Measurements from ENCODE around the gene MTRR.

Gene MTRR

DNA sequence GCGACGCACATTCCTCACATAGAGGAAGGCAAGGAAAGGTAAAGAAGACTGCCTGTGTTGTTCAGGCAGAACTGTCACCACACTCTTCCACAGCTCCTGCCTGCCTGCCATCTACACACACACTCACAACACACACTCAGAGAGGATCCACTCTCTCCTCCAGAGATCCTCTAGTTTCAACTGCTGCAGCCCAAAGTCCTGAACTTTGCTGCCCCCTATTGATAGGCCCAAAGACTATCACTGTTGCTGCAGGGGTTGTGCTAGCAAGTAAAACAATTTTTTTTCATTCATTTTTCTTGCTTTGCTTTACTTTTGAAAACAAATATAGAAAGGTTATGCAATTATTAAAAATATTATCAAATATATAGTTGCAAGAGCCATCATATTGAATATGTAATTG is 12.1 kb upstream of the MTRR start:
- no peak for DNase-seq (ENCODE audit: low read depth in 4 of 4, low spot score in 1 of 4)

DNA sequence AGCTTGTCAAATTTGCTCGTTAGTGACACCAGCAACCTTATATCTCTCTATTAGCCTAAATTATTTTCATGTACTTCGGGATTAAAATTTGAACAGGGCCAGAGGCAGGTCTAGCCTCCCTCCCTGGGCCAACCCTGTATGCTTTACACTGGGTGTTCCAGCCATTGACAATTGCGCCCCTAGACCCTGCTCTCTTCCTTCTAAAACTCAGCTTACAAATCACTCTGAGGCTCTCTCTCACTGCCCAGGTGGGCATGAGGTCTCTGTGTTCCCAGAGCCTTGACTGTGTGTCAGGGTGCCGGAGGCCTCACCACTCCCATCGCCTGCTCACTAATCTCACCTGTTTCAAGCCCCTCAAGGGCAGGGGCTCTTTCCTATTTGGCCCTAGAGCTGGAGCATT is 11.6 kb upstream of the MTRR start:
- no peak for DNase-seq (ENCODE audit: low read depth in 4 of 4, low spot score in 1 of 4)

GRCh38 chr5:7857926-7858632 is 10.9 kb upstream of the MTRR start:
- DNase-seq (ENCODE audit: low read depth in 4 of 4, low spot score in 1 of 4): no peak

GRCh38 chr5:7866196-7866595 is 2.8 kb upstream of the MTRR start:
- DNase-seq (ENCODE audit: low read depth in 4 of 4, low spot score in 1 of 4): no peak

- no peak for DNase-seq (ENCODE audit: low read depth in 4 of 4, low spot score in 1 of 4)
Observed at GRCh38 chr5:7867260-7867659, 1.7 kb upstream of the MTRR start.

DNA sequence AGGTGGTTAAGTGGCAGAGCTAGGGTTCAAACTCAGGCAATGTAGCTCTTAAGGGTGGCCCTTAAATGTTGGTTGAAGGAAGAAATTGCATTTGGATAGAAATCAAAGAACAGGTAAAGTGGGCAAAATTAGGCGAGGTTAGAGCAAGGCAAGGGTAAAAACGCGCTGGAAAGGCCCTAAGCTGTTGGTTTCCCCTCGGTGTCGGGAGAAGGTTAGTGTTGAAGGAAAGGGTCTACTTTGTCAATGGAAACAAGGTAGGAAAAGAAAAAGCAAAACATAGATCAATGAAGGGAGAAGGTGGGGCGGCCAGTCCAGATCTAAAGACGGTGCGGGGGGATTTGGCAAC is 548 bp upstream of the MTRR start:
- no peak for DNase-seq (ENCODE audit: low read depth in 4 of 4, low spot score in 1 of 4)

DNA sequence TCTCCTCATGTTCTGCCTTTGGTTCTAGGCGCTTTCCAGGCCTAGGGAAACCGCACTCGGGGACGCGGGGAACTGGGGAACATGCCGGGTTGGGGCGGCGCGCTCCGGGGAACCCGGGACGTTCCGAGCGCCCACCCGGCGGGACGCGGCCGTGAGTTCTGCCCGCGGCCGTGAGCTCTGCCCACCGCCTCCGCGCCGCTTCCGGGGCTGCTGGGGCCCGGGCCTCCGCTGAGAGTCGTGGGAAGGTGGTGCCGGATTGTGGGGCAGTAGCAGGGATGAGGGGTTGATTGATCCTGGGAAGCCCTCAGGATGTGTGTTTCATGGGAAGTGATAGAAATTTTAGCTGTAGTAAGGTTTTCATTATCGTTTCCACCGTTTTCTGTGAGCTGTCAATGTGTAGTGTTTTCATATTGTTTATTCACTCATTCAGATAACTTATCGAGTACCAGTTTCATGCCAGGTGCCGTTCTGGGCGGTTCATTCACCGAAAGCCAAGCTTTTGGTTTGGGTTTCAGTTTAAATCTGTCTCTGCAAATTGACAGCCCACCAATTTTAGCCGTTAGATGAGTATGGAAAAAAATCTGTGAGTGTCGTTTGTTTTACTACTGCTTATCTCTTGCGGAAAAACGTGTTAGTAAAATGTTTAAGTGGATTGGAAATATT is 657 bp downstream of the MTRR start:
- DNase-seq (ENCODE audit: low read depth in 4 of 4, low spot score in 1 of 4): no peak

GRCh38 chr5:7871653-7872052 is 2.7 kb downstream of the MTRR start:
- DNase-seq (ENCODE audit: low read depth in 4 of 4, low spot score in 1 of 4): no peak

DNA sequence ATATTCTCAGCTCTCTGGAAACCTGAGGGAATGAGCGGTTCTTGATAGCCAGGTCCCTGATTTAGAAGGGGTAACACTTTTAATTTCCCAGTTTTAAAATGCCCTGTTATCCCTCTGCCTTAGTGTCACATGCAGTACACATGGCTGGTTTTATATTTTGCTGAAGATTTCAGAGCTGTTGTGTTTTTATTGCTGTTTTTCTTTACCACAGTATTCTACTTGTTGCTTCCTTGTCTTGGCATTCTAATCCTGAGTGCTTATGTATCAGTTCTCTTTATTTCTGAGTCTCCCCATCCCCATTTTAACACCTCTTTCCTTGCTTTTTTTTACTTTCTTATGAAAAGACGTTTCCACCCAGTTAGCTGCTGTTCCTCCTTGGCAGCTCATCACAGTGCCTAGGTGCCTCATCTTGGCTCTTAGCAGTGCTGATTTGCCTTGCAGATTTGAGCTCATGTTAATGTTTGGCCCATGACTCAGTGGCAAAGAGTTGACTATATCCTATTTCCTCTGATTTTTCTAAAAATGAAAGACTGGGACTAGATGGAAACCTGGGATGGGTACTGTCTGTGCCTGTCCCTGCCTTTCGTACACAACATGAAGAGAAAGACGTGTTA is 3.7 kb downstream of the MTRR start:
- no peak for DNase-seq (ENCODE audit: low read depth in 4 of 4, low spot score in 1 of 4)

DNA sequence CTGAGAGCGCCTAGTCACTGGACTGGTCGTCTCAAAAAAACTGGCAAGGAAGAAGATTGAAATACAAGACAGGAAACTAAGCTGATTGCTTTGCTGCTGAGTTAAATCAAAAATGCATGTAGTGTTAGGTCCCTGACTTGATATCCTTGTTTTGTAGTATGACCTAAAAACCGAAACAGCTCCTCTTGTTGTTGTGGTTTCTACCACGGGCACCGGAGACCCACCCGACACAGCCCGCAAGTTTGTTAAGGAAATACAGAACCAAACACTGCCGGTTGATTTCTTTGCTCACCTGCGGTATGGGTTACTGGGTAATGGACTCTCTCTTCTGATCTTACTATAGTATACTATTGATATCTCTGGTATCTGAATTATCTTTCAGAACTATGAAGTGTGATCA is 4.3 kb downstream of the MTRR start:
- DNase-seq (ENCODE audit: low read depth in 4 of 4, low spot score in 1 of 4): no peak

- DNase-seq (ENCODE audit: low read depth in 4 of 4, low spot score in 1 of 4): no peak
Observed at GRCh38 chr5:7874639-7875038, 5.7 kb downstream of the MTRR start.

GRCh38 chr5:7875151-7875550 is 6.2 kb downstream of the MTRR start:
- no peak for DNase-seq (ENCODE audit: low read depth in 4 of 4, low spot score in 1 of 4)

GRCh38 chr5:7876867-7877266 is 7.9 kb downstream of the MTRR start:
- no peak for DNase-seq (ENCODE audit: low read depth in 4 of 4, low spot score in 1 of 4)

DNA sequence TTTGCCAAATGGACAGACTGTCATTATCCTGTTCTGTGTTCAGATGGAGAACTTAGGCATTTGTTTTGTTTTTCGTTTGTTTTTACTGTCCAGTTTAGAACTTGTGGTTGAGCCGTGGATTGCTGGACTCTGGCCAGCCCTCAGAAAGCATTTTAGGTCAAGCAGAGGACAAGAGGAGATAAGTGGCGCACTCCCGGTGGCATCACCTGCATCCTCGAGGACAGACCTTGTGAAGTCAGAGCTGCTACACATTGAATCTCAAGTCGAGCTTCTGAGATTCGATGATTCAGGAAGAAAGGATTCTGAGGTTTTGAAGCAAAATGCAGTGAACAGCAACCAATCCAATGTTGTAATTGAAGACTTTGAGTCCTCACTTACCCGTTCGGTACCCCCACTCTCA is 8.9 kb downstream of the MTRR start:
- no peak for DNase-seq (ENCODE audit: low read depth in 4 of 4, low spot score in 1 of 4)

DNA sequence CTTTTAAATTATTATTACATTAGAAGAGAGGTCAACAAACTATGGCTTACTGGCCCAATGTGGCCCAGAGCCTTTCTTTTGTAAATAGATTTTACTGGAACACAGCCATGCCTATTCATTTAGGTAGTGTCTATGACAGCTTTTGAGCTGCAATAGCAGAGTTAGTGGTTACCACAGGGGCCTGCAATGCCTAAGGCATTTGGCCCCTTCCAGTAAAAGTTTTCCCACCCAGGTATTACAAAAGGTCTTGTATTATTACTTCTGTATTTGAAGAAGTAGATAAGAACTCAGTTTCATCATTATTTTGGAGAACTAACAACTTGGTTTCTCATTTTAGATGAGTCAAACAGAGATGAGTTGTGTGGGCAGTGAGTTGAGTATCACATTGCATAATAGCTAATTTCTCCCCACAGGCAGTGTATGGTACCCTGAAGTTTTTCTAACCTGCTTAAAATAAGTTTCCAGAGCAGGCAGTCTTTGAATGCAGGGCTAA is 9.5 kb downstream of the MTRR start:
- no peak for DNase-seq (ENCODE audit: low read depth in 4 of 4, low spot score in 1 of 4)

GRCh38 chr5:7881091-7881490 is 12.1 kb downstream of the MTRR start:
- DNase-seq (ENCODE audit: low read depth in 4 of 4, low spot score in 1 of 4): no peak

DNA sequence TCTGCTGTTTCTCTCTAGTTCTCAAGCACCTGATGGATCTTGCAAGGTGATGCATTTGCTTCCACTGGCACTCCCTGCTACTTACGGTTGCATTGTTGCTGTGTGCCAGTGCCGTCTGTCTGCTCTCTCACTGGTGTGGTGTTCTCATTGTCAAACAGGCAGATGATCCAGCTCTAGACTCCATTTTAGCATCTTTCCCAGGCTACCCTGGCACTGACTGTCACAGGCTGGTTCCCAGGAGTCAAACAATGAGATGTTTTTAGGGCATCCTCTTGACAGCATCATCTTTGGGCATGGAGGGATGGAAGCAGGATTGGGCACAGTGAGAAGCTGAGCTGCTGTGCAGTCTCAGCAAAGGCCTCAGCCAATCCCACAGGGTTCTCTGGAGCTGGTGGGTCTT is 12.9 kb downstream of the MTRR start:
- DNase-seq (ENCODE audit: low read depth in 4 of 4, low spot score in 1 of 4): no peak

- DNase-seq (ENCODE audit: low read depth in 4 of 4, low spot score in 1 of 4): no peak
Observed at GRCh38 chr5:7882926-7883325, 14.0 kb downstream of the MTRR start.

DNA sequence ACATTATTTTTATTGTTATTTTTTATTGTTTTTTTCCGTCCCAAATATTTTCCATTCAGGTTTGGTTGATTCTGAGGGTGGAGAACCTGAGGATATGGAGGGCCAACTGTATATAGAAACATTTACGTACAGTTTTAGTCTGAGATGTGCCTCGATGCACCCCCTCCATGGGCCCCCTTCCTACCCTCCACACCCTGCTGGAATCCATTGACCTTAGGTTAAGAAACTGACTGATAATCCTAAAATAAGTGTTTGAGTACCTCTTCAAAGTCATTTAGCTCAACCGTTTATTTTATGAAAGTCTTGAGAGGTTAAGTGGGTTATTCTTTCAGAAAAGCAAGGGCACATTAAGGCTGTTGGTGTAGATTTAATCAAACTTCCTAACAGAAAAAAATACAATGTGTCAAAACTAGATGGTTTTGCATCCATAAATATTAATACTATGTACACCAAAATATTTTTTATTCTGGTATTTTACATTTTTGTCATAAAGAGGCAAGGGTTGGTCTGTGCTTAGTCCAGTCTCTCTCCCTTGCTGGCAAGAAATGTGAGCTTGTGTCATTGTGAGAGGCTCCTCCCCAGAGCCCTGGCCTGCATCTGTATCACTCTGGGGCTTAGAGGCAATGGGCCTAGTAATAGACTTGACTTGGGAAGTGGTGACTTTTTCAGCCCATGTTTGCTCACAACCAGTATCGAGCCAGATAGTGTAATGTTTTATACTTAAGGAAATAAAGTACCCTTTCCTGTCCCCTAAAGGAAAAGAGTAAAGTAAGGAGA is 15.7 kb downstream of the MTRR start:
- DNase-seq (ENCODE audit: low read depth in 4 of 4, low spot score in 1 of 4): no peak

- DNase-seq (ENCODE audit: low read depth in 4 of 4, low spot score in 1 of 4): no peak
Observed at GRCh38 chr5:7886849-7887475, 18.0 kb downstream of the MTRR start.

GRCh38 chr5:7888901-7889300 is 20.0 kb downstream of the MTRR start:
- DNase-seq (ENCODE audit: low read depth in 4 of 4, low spot score in 1 of 4): no peak

Data from stimulated activated CD4-positive, alpha-beta T cell treated with anti-CD3 and anti-CD28 coated beads, Interleukin-1b, Interleukin-23, amount 100 ng/mL, for 24 hours (primary cell).